CD4-positive, alpha-beta T cell (primary cell): ENCODE data around the gene HPCAL1. TPM values are rescaled to one million over a fixed set of nuclear protein-coding genes. Genes with fewer than 3 reads are reported as not detected.
A peak's percentile ranks its signal among the peaks of the same experiment; 100 is the strongest.

ENCODE experiments used
- ATAC-seq: fragments of 200-7000 bp; cut with Tn5 transposase; one replicate; pipeline ENCODE4 v1.10.0; 2022; ENCODE audit warnings: mild to moderate bottlenecking; ENCODE audit not compliant: poor library complexity
- CTCF ChIA-PET: fragments of 350-600 bp; sonication (Branson Sonifier 250); formaldehyde crosslinking; loops from one replicate; lab custom pipeline; 2021; ENCODE audit warnings: antibody characterized with exemption, inconsistent platforms; lab: Charles Lee
- POLR2A ChIA-PET: fragments of 350-600 bp; sonication (Branson Sonifier 250); formaldehyde crosslinking; loops from one replicate; lab custom pipeline; 2021; ENCODE audit warnings: antibody characterized with exemption, inconsistent platforms; lab: Charles Lee
- DNase-seq, 14 experiments: peaks; one replicate each; pipeline ENCODE4 v3.0.0-alpha.2; 2013 to 2020; ENCODE audit warnings: mixed read lengths in 2 of 14
- H3K27ac ChIP-seq, 2 donors: one replicate each; pipeline versions ENCODE4 v1.5.1 to v1.7.0; 2013; ENCODE audit warnings: low read length in 2 of 2, low read depth in 1 of 2, mild to moderate bottlenecking in 1 of 2
- H3K27me3 ChIP-seq, 2 experiments: 1 replicate in 1 of 2; 2 replicates in 1 of 2; pipeline versions ENCODE4 v1.6.1 to v1.7.0; 2013; ENCODE audit warnings: low read length in 2 of 2, control low read depth in 1 of 2, mild to moderate bottlenecking in 1 of 2, moderate library complexity in 1 of 2; ENCODE audit not compliant: insufficient read depth in 2 of 2, control insufficient read depth in 1 of 2
- H3K36me3 ChIP-seq: one replicate; pipeline ENCODE4 v1.6.1; 2013; ENCODE audit warnings: low read length, control low read depth; ENCODE audit not compliant: insufficient read depth
- H3K4me1 ChIP-seq: one replicate; pipeline ENCODE4 v1.6.1; 2013; ENCODE audit warnings: low read length, control low read depth; ENCODE audit not compliant: insufficient read depth
- H3K4me3 ChIP-seq: one replicate; pipeline ENCODE4 v1.5.1; 2013; ENCODE audit warnings: mild to moderate bottlenecking, low read length, moderate library complexity
- H3K9me3 ChIP-seq, 2 experiments: 1 replicate in 1 of 2; 2 replicates in 1 of 2; pipeline versions ENCODE4 v1.6.1 to v1.7.0; 2013; ENCODE audit warnings: low read length in 2 of 2, mild to moderate bottlenecking in 2 of 2, control low read depth in 1 of 2, moderate library complexity in 1 of 2; ENCODE audit not compliant: control insufficient read depth in 1 of 2, insufficient read depth in 1 of 2
- H3K27ac Mint-ChIP-seq: one replicate; pipeline ENCODE4 v1.8.0; 2020; ENCODE audit warnings: mixed read lengths
- H3K27me3 Mint-ChIP-seq: one replicate; pipeline ENCODE4 v1.8.0; 2021; ENCODE audit warnings: mixed read lengths
- H3K36me3 Mint-ChIP-seq: one replicate; pipeline ENCODE4 v1.8.0; 2021; ENCODE audit warnings: low read depth, mixed read lengths
- H3K4me1 Mint-ChIP-seq: one replicate; pipeline ENCODE4 v1.8.0; 2021; ENCODE audit warnings: low read depth, mixed read lengths
- H3K4me3 Mint-ChIP-seq: one replicate; pipeline ENCODE4 v1.8.0; 2020; ENCODE audit warnings: mild to moderate bottlenecking, mixed read lengths
- H3K9me3 Mint-ChIP-seq: one replicate; pipeline ENCODE4 v1.8.0; 2020; ENCODE audit warnings: mixed read lengths
- intact Hi-C, 2 experiments: fragments of 100-400 bp; cut with DNase I in 1 of 2; cut with micrococcal nuclease in 1 of 2; formaldehyde crosslinking; loops; one replicate each; pipeline versions ENCODE4 v1.15.1 to v1.9.0; 2023 to 2025; cut with DNase I, micrococcal nuclease
- total RNA-seq, 174 experiments: library from RNA in 2 of 174; stranded (reverse) in 2 of 174; gene quantifications; one replicate each; pipeline ENCODE4 v1.2.3 and lab custom pipeline; 2021 to 2026
- TF ChIP-seq, protein P1 (sequence below): fragments of 200-600 bp; IDR thresholded peaks from one replicate; pipeline ENCODE4 v1.8.0; 2022; ENCODE audit warnings: antibody characterized with exemption, mild to moderate bottlenecking

The HPCAL1 gene
- total RNA-seq, 2 experiments from 2014 or later: 24.9 to 27.9 TPM

DNA sequence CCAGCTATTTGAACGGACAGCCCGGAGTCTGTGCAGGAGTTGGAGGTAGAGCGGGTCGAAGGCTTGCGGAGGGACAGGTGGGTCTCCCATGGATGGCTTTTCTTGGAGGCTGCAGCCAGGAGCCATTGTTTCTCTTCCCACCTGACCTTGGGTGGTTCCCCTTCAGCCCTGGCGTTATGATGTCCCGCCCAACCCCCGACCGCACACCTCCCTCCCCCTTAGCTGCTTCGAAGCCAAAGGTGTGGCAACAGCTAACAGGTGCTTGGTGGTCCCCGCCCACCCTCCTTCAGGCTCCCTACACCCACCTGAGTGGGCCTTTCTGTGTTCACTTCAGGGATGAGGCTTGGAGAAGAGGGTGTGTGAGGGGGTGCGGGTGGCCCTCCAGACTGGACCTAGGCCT, 62.7 kb downstream of the HPCAL1 start:
- Mint-ChIP-seq H3K9me3 (no peaks in the 10 kb centered on the region), H3K4me1 (peaks cover 48% of the 10 kb centered on the region), H3K27ac (no peak overlapping the region), H3K27me3 (no peaks in the 10 kb centered on the region), H3K4me3 (no peak overlapping the region), H3K36me3 (peaks cover 13% of the 10 kb centered on the region)
- DNase-seq: no peak
- H3K27ac ChIP-seq: no peak overlapping the region
- no peak overlapping the region for H3K4me3 ChIP-seq
- H3K27me3 ChIP-seq: no peaks in the 10 kb centered on the region
- ChIA-PET CTCF (interaction anchor here (1.6 kb wide), 1 partner anchor 62 kb away, joined by 3 read pairs; no protein-coding TSS in a partner anchor), POLR2A (no interaction called here)
- peaks cover 2% of the 10 kb centered on the region for H3K36me3 ChIP-seq
- intact Hi-C loops: no loop called here
- no peaks in the 10 kb centered on the region for H3K9me3 ChIP-seq
- peaks cover 74% of the 10 kb centered on the region for H3K4me1 ChIP-seq
- no peak for ATAC-seq
- TF ChIP-seq, protein P1, sequence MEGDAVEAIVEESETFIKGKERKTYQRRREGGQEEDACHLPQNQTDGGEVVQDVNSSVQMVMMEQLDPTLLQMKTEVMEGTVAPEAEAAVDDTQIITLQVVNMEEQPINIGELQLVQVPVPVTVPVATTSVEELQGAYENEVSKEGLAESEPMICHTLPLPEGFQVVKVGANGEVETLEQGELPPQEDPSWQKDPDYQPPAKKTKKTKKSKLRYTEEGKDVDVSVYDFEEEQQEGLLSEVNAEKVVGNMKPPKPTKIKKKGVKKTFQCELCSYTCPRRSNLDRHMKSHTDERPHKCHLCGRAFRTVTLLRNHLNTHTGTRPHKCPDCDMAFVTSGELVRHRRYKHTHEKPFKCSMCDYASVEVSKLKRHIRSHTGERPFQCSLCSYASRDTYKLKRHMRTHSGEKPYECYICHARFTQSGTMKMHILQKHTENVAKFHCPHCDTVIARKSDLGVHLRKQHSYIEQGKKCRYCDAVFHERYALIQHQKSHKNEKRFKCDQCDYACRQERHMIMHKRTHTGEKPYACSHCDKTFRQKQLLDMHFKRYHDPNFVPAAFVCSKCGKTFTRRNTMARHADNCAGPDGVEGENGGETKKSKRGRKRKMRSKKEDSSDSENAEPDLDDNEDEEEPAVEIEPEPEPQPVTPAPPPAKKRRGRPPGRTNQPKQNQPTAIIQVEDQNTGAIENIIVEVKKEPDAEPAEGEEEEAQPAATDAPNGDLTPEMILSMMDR: no peak

DNA sequence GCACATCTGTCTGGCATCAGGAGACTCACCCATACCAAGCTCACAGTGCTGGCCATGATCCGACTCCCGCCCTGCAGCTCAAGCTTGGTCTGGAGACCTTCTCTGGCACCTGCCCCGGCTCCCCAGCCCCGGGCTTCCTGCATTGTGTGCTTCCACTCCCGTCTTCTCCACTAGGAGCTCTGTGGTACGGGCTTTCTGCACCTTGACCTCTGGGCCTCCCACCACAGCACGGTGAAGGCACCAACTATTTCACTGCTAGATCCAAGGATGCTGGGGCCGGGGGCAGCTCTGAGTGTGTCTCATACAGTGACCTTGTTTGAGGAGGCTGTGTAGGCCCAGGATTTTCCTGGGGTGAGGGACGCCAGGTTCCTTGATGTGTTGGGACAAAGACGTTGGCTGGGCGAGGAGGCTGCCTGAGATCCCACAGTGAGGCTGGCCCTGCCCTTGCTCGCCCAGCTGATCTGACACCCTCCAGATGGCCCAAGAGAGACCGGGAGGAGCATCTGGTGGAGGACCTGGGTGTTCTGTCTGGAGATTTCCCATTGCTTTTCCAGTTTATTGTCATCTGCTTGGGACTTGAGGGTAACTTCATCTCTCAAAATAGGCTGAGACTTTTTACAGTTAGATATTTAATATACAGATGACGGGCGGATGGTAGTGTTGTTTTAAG, 64.0 kb downstream of the HPCAL1 start:
- H3K9me3 Mint-ChIP-seq: no peaks in the 10 kb centered on the region
- no peak for ATAC-seq
- ChIA-PET CTCF (interaction anchor here (1.6 kb wide), 1 partner anchor 63 kb away, joined by 3 read pairs; no protein-coding TSS in a partner anchor), POLR2A (interaction anchor here (0.7 kb wide), 1 partner anchor 58 kb away, joined by 3 read pairs; no protein-coding TSS in a partner anchor)
- peaks cover 44% of the 10 kb centered on the region for H3K4me1 Mint-ChIP-seq
- TF ChIP-seq, protein P1: no peak
- no peak overlapping the region for H3K4me3 Mint-ChIP-seq
- Histone ChIP-seq H3K27me3 (no peaks in the 10 kb centered on the region), H3K9me3 (no peaks in the 10 kb centered on the region), H3K27ac (no peak overlapping the region), H3K4me1 (peaks cover 77% of the 10 kb centered on the region), H3K4me3 (no peak overlapping the region), H3K36me3 (peaks cover 2% of the 10 kb centered on the region)
- no peak for DNase-seq
- H3K27me3 Mint-ChIP-seq: no peaks in the 10 kb centered on the region
- peak overlapping the region; percentile 63 for H3K27ac Mint-ChIP-seq
- peaks cover 6% of the 10 kb centered on the region for H3K36me3 Mint-ChIP-seq
- intact Hi-C loops: no loop called here

DNA sequence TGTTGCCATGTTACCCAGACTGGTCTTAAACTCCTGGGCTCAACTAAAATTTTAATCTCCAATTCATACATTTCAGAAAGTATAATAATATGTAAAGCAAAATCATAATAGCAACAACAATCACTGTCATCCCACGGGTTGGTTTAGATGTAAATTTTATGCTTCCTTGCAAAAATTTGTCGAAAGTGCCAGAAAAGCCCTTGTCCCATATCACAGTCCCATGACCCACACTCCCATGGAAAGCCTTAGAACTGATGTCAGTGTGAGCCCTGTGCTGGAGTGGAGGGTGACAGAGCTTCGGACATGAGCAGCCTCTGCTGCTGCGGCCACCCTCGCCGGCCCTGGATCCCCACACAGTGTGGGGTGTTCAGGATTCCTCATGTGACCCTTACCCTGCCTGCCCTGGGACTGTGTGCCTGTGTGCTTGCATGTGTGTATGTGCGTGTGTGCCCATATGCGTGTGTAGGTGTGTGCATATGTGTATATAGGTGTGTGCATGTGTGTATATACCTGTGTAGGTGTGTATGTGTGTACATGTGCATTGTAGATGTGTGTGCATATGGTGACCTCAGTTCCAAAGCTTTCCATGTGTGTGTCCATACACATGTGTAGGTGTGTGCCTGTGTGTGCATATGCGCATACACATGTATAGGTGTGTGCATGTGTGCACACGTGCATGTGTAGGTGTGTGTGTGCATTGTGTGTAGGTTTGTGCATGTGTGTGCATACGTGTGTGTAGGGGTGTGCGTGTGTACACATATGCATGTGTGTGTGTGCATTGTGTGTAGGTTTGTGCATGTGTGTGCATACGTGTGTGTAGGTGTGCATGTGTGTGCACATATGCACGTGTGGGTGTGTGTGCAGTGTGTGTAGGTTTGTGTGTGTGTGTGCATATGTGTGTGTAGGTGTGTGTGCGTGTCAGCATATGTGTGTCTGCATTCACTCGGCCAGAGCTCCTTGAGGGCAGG, 65.1 kb downstream of the HPCAL1 start:
- Histone ChIP-seq H3K4me3 (no peak overlapping the region), H3K9me3 (no peaks in the 10 kb centered on the region), H3K4me1 (peaks cover 76% of the 10 kb centered on the region), H3K36me3 (peaks cover 7% of the 10 kb centered on the region), H3K27ac (no peak overlapping the region), H3K27me3 (no peaks in the 10 kb centered on the region)
- no peaks in the 10 kb centered on the region for H3K9me3 Mint-ChIP-seq
- intact Hi-C loops: no loop called here
- CTCF ChIA-PET: no interaction called here
- POLR2A ChIA-PET: no interaction called here
- peak overlapping the region; percentile 63 for H3K27ac Mint-ChIP-seq
- ATAC-seq (no peak), DNase-seq (no peak)
- peaks cover 6% of the 10 kb centered on the region for H3K36me3 Mint-ChIP-seq
- H3K4me1 Mint-ChIP-seq: peaks cover 46% of the 10 kb centered on the region
- TF ChIP-seq, protein P1: no peak
- no peak overlapping the region for H3K4me3 Mint-ChIP-seq
- no peaks in the 10 kb centered on the region for H3K27me3 Mint-ChIP-seq
